ENCODE measurements around the gene SESN2.

Gene SESN2

GRCh38 chr1:28301368-28302174, 42.3 kb downstream of the SESN2 start:
- Histone ChIP-seq H3K27me3 (replicated peaks; ENCODE audit: control insufficient read depth, insufficient read depth, low read length) (no peaks in the 10 kb centered on the region), H3K4me3 (replicated peaks; ENCODE audit: low read depth, low read length) (no peak overlapping the region), H3K36me3 (ENCODE audit: control insufficient read depth, insufficient read depth, low read length) (no peaks in the 10 kb centered on the region)
- TF ChIP-seq, protein P1, sequence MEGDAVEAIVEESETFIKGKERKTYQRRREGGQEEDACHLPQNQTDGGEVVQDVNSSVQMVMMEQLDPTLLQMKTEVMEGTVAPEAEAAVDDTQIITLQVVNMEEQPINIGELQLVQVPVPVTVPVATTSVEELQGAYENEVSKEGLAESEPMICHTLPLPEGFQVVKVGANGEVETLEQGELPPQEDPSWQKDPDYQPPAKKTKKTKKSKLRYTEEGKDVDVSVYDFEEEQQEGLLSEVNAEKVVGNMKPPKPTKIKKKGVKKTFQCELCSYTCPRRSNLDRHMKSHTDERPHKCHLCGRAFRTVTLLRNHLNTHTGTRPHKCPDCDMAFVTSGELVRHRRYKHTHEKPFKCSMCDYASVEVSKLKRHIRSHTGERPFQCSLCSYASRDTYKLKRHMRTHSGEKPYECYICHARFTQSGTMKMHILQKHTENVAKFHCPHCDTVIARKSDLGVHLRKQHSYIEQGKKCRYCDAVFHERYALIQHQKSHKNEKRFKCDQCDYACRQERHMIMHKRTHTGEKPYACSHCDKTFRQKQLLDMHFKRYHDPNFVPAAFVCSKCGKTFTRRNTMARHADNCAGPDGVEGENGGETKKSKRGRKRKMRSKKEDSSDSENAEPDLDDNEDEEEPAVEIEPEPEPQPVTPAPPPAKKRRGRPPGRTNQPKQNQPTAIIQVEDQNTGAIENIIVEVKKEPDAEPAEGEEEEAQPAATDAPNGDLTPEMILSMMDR (IDR thresholded peaks at IDR 0.05; ENCODE audit: insufficient read depth, low read length, poor library complexity, severe bottlenecking): no peak
- no peak for DNase-seq (ENCODE audit: extremely low read depth, insufficient read length)

GRCh38 chr1:28302247-28302646, 42.9 kb downstream of the SESN2 start:
- Histone ChIP-seq H3K4me3 (replicated peaks; ENCODE audit: low read depth, low read length) (no peak overlapping the region), H3K27me3 (replicated peaks; ENCODE audit: control insufficient read depth, insufficient read depth, low read length) (no peaks in the 10 kb centered on the region), H3K36me3 (ENCODE audit: control insufficient read depth, insufficient read depth, low read length) (no peaks in the 10 kb centered on the region)
- TF ChIP-seq, protein P1 (IDR thresholded peaks at IDR 0.05; ENCODE audit: insufficient read depth, low read length, poor library complexity, severe bottlenecking): no peak
- no peak for DNase-seq (ENCODE audit: extremely low read depth, insufficient read length)

DNA sequence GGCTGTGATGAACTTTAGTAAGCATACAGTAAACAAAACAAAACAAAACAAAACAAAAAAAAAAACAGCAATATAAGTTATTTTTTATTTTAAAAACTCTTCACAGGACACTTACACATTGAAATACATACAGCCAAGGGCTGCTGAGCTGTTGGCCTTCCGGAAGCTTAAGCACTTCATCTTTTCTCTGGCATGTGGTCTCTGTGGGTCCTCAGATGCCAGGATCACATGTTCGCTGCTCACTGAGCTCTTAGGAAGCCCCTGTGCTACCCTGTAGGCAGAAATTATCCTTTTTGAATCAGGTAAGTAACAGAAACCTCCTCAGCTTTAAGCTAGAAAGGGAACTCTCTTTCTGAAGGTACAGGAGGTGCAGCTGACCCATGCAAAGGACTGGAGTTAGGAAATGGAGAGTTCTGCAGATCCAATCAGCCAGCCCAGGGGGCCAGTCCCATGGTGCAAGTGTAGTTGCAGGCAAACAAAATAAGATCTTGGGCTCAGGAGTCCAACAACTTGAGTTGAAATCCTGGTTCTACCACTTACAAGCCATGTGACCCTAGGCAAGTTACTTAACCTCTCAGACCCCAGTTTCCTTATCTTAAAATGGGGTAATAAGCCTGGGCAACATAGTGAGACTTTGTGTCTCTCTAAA, 47.1 kb downstream of the SESN2 start:
- no peak for DNase-seq (ENCODE audit: extremely low read depth, insufficient read length)
- TF ChIP-seq, protein P1 (IDR thresholded peaks at IDR 0.05; ENCODE audit: insufficient read depth, low read length, poor library complexity, severe bottlenecking): no peak

GRCh38 chr1:28308750-28309149, 49.4 kb downstream of the SESN2 start:
- no peaks in the 10 kb centered on the region; the same call in 1 of the 2 replicates for H3K27me3 ChIP-seq (replicated peaks; ENCODE audit: control insufficient read depth, insufficient read depth, low read length)
- H3K36me3 ChIP-seq (ENCODE audit: control insufficient read depth, insufficient read depth, low read length): no peaks in the 10 kb centered on the region
- H3K4me3 ChIP-seq (replicated peaks; ENCODE audit: low read depth, low read length): no peak overlapping the region
- DNase-seq (ENCODE audit: extremely low read depth, insufficient read length): no peak
- TF ChIP-seq, protein P1 (IDR thresholded peaks at IDR 0.05; ENCODE audit: insufficient read depth, low read length, poor library complexity, severe bottlenecking): no peak

More for the DNA sequence above, 47.1 kb downstream of the SESN2 start:
- Histone ChIP-seq H3K27me3 (replicated peaks; ENCODE audit: control insufficient read depth, insufficient read depth, low read length) (no peaks in the 10 kb centered on the region), H3K4me3 (replicated peaks; ENCODE audit: low read depth, low read length) (no peak overlapping the region), H3K36me3 (ENCODE audit: control insufficient read depth, insufficient read depth, low read length) (no peaks in the 10 kb centered on the region)

- no peaks in the 10 kb centered on the region for H3K36me3 ChIP-seq (ENCODE audit: control insufficient read depth, insufficient read depth, low read length)
- TF ChIP-seq, protein P1 (IDR thresholded peaks at IDR 0.05; ENCODE audit: insufficient read depth, low read length, poor library complexity, severe bottlenecking): no peak
- no peak overlapping the region for H3K4me3 ChIP-seq (replicated peaks; ENCODE audit: low read depth, low read length)
- no peak for DNase-seq (ENCODE audit: extremely low read depth, insufficient read length)
- H3K27me3 ChIP-seq (replicated peaks; ENCODE audit: control insufficient read depth, insufficient read depth, low read length): no peaks in the 10 kb centered on the region; the same call in 1 of the 2 replicates
Measured at GRCh38 chr1:28309702-28310101, 50.4 kb downstream of the SESN2 start.
